KBM-7 (cell line): ENCODE measurements around the gene NUDT8.

Source experiments
- DNase-seq: peaks from one replicate; pipeline ENCODE4 v3.0.0-alpha.2; 2015
- in situ Hi-C: fragments of 300-500 bp; cut with MboI; formaldehyde crosslinking; loops from 2 replicates; pipeline ENCODE4 v1.14.3; 2020; ENCODE audit warnings: low sequenced_read_pairs, low pct_unique_long_range_greater_than_20kb, mixed read lengths

Gene NUDT8

DNA sequence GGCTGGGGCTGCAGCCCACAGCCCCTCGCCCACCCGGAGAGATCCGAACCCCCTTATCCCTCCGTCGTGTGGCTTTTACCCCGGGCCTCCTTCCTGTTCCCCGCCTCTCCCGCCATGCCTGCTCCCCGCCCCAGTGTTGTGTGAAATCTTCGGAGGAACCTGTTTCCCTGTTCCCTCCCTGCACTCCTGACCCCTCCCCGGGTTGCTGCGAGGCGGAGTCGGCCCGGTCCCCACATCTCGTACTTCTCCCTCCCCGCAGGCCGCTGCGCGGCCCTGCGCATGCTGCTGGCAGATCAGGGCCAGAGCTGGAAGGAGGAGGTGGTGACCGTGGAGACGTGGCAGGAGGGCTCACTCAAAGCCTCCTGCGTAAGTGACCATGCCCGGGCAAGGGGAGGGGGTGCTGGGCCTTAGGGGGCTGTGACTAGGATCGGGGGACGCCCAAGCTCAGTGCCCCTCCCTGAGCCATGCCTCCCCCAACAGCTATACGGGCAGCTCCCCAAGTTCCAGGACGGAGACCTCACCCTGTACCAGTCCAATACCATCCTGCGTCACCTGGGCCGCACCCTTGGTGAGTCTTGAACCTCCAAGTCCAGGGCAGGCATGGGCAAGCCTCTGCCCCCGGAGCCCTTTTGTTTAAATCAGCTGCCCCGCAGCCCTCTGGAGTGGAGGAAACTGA is 45.4 kb downstream of the NUDT8 start:
- DNase-seq, result peak; percentile 65
- in situ Hi-C loops, result no loop called here

- in situ Hi-C loops, result no loop called here
- peak; percentile 91 for DNase-seq
These were observed 46.2 kb downstream of the NUDT8 start, which contains the start of gene GSTP1 for GRCh38 chr11:67583247-67584204. Gene GSTP1 (plus strand): TSS chr11:67583812. CDS start chr11:67583844, 32 bp downstream.

DNA sequence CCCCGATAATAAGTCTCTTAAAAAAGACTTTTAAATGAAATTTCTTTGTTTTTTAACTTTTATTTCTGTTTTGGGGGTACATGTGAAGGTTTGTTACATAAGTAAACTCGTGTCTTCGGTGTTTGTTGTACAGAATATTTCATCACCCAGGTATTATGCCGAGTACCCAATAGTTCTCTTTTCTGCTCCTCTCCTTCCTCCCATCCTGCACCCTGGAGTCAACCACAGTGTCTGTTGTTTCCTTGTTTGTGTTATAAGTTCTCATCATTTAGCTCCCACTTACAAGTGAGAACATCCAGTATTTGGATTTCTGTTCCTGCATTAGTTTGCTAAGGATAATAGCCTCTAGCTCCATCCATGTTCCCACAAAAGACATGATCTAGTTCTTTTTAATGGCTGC is 47.7 kb downstream of the NUDT8 start:
- in situ Hi-C loops, result no loop called here

GRCh38 chr11:67581469-67581868 is 48.3 kb downstream of the NUDT8 start:
- in situ Hi-C loops, result no loop called here
- no peak for DNase-seq

More for the DNA sequence above, 47.7 kb downstream of the NUDT8 start:
- DNase-seq, result no peak

DNA sequence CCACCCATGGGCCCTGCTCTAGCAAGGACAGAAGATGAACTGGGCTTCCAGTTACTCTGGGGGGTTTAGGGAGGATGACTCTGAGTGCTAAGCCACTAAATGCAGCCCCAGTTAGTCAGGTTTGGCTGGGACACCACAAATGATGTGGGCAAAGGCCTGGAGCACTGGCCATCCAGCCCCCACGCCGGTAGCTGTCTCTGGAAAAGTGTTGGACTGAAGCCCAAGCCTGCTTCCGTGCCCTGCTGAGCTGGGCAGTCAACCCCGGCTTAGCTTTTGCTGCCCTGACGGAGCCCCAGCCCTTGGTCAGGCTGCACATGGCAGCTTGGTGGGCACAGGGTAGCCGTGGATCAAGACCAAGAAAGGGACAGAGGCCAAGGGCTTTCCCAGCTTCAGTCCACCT is 51.8 kb downstream of the NUDT8 start:
- DNase-seq, result no peak
- in situ Hi-C loops, result no loop called here
